KOPT-K1 (cell line): ENCODE results near the gene PCDHGA5.
"Not testable (repeated sequence)": the region's sequence is repeated elsewhere in the genome, so short reads cannot be mapped to it uniquely, and the experiment has no call there.

Experiments
- H3K27ac ChIP-seq: fragments of 200-600 bp; sonication (generic); 2 replicates; pipeline ENCODE4 v1.5.1; 2016; ENCODE audit warnings: antibody characterized with exemption, mild to moderate bottlenecking, low read depth, low read length; ENCODE audit not compliant: poor library complexity, severe bottlenecking
- H3K36me3 ChIP-seq: fragments of 200-600 bp; sonication (generic); 2 replicates; pipeline ENCODE4 v1.5.1; 2017; ENCODE audit warnings: antibody characterized with exemption, mild to moderate bottlenecking, low read length, moderate library complexity; ENCODE audit not compliant: insufficient read depth
- H3K9me3 ChIP-seq: fragments of 200-600 bp; sonication (generic); 2 replicates; pipeline ENCODE4 v1.5.1; 2017; ENCODE audit warnings: antibody characterized with exemption, low read length, mild to moderate bottlenecking; ENCODE audit not compliant: insufficient read depth, poor library complexity, severe bottlenecking

Gene PCDHGA5

GRCh38 chr5:141413540-141414069, 49.6 kb downstream of the PCDHGA5 start:
- Histone ChIP-seq H3K9me3 (no peaks in the 10 kb centered on the region), H3K27ac (no peak overlapping the region), H3K36me3 (no peaks in the 10 kb centered on the region)

GRCh38 chr5:141414548-141415274, 50.7 kb downstream of the PCDHGA5 start:
- H3K27ac ChIP-seq, H3K9me3 ChIP-seq, H3K36me3 ChIP-seq: not testable (repeated sequence)

- peaks cover 11% of the 10 kb centered on the region for H3K9me3 ChIP-seq
- not testable (repeated sequence) for H3K36me3 ChIP-seq
These were observed 51.3 kb downstream of the PCDHGA5 start for GRCh38 chr5:141415275-141415618.

More at GRCh38 chr5:141415275-141415618, 51.3 kb downstream of the PCDHGA5 start:
- not testable (repeated sequence) for H3K27ac ChIP-seq
